Activated CD8-positive, alpha-beta T cell treated with anti-CD3 and anti-CD28 coated beads, Interleukin-2, amount 10 ng/mL, durations not matched to agents 7 days and 5 days (primary cell): Measurements from ENCODE around the gene HLTF. TPM values are rescaled to one million over a fixed set of nuclear protein-coding genes. Genes with fewer than 3 reads are reported as not detected.

Experiments used
- ATAC-seq: fragments of 150-1000 bp; cut with Tn5 transposase; one replicate; pipeline ENCODE4 v1.10.0; 2021; ENCODE audit warnings: moderate library complexity
- CTCF ChIA-PET: fragments of 350-600 bp; sonication (Branson Sonifier 250); formaldehyde crosslinking; loops from one replicate; lab custom pipeline; 2021; ENCODE audit warnings: antibody characterized with exemption; lab: Charles Lee
- POLR2A ChIA-PET: fragments of 350-600 bp; sonication (Branson Sonifier 250); formaldehyde crosslinking; loops from one replicate; lab custom pipeline; 2021; ENCODE audit warnings: antibody characterized with exemption; lab: Charles Lee
- DNase-seq: peaks from one replicate; pipeline ENCODE4 v3.0.0-alpha.2; 2020
- H3K27ac Mint-ChIP-seq: one replicate; pipeline ENCODE4 v1.8.0; 2021; ENCODE audit warnings: mild to moderate bottlenecking, mixed read lengths
- H3K27me3 Mint-ChIP-seq: one replicate; pipeline ENCODE4 v1.8.0; 2021; ENCODE audit warnings: low read depth, mixed read lengths
- H3K36me3 Mint-ChIP-seq: one replicate; pipeline ENCODE4 v1.8.0; 2021; ENCODE audit warnings: low read depth, mixed read lengths
- H3K4me1 Mint-ChIP-seq: one replicate; pipeline ENCODE4 v1.8.0; 2021; ENCODE audit warnings: low read depth, mixed read lengths
- H3K4me3 Mint-ChIP-seq: one replicate; pipeline ENCODE4 v1.8.0; 2021; ENCODE audit warnings: mild to moderate bottlenecking, mixed read lengths
- H3K9me3 Mint-ChIP-seq: one replicate; pipeline ENCODE4 v1.8.0; 2022; ENCODE audit warnings: mixed read lengths; ENCODE audit not compliant: insufficient read depth
- total RNA-seq, 2 experiments: library from RNA; stranded (reverse); gene quantifications; one replicate each; pipeline ENCODE4 v1.2.3, GENCODE V29; 2021

The HLTF gene
- total RNA-seq, 2 experiments from 2014 or later, result 25.2 to 27.3 TPM

DNA sequence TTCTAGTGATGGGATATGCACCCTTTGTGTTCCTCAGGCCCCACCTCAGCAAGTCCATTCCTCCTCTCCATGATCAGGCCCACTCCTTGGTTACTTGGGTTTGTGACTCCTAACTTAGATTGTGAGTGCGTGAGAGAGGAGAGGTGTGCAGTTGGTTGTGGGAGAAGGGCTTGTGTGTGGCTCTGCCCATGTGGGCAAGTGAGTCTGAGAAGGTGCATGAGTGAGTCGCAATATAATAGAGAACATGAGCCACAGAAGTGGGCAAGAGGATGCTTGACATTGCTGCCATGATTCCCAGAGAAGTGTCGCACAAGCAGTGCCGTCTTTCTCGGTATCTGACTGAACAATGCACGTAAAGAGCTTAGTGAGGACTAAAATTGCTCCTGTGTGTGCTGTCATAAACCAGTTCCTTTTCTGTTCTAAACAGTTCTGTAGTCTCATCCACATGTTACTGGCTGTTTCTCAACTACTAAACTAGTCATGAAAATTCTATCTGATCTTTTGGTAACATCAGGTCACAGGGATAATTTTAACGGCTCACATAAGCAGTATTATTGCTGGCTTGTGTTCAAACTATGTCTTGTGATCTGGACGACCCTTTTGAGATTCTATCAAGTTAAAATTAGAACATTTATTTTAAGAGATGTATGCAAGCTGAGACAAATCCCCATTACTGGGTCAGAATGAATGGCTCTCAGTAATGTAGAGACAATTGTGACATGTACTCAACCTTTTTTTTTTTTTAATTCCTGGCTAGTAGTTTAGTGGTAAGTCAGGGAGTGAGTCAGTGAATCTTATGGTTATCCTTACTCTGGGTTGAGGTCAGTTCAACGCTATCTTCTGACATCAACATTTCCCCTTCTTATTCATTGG is 69.4 kb downstream of the HLTF start:
- ChIA-PET CTCF (interaction anchor here (0.6 kb wide), 1 partner anchor 26 kb away, joined by 3 read pairs; no protein-coding TSS in a partner anchor), POLR2A (no interaction called here)
- Mint-ChIP-seq H3K9me3 (no peaks in the 10 kb centered on the region), H3K4me1 (peaks cover 28% of the 10 kb centered on the region), H3K27me3 (no peaks in the 10 kb centered on the region), H3K27ac (peak overlapping the region; percentile 74), H3K4me3 (no peak overlapping the region), H3K36me3 (peaks cover 62% of the 10 kb centered on the region)
- DNase-seq (no peak), ATAC-seq (peak; percentile 63)

DNA sequence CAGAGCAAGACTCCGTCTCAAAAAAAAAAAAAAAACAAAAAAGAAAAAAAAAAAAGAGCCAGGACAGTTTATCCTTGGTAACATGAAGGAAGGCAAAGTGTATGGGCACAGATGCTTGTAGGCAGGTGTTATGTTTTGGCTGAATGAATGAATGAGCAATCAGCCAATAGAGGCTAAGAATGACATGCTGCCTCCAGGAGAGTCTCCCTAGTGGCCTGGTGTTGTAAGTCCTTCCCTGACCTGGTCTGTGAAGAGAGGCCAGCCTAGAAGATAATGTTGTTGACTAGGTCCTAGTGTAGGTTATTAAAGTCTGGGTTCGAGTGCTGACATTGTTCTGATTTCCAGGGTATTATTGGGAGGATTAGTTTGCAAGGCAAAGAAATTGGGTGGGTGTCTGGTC is 70.1 kb downstream of the HLTF start:
- ATAC-seq (no peak), DNase-seq (no peak)
- Mint-ChIP-seq H3K27ac (peak overlapping the region; percentile 74), H3K4me1 (peaks cover 33% of the 10 kb centered on the region), H3K4me3 (no peak overlapping the region), H3K27me3 (no peaks in the 10 kb centered on the region), H3K36me3 (peaks cover 64% of the 10 kb centered on the region), H3K9me3 (no peaks in the 10 kb centered on the region)
- POLR2A ChIA-PET, result interaction anchor here (0.8 kb wide), 1 partner anchor 131 kb away, joined by 3 read pairs; no protein-coding TSS in a partner anchor
- CTCF ChIA-PET, result interaction anchor here (0.6 kb wide), 1 partner anchor 27 kb away, joined by 3 read pairs; no protein-coding TSS in a partner anchor

GRCh38 chr3:149015393-149015792 is 70.9 kb downstream of the HLTF start:
- CTCF ChIA-PET, result no interaction called here
- Mint-ChIP-seq H3K27me3 (no peaks in the 10 kb centered on the region), H3K27ac (no peak overlapping the region), H3K4me1 (peaks cover 37% of the 10 kb centered on the region), H3K36me3 (peaks cover 65% of the 10 kb centered on the region), H3K4me3 (no peak overlapping the region), H3K9me3 (no peaks in the 10 kb centered on the region)
- ATAC-seq (no peak), DNase-seq (no peak)
- POLR2A ChIA-PET, result no interaction called here

DNA sequence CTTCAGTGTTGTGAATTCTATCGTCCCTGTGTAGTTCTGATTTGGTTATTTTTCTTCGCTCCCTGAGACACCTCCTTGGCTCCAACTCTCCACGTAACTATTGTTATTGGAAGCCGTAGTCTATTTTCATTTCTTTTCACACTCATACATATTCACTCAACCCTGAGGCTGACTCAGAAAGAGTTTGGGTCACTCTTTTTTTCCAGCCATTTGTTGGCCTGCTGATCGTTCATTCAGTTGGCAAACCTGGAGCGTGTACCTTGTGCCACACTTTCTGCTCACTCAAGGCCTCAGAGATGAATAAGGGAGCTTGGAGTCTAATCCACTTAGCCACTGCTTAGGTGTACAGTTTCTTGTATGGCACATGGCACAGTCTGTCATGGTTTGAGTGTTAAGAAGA is 72.6 kb downstream of the HLTF start:
- Mint-ChIP-seq H3K27me3 (no peaks in the 10 kb centered on the region), H3K4me1 (peaks cover 53% of the 10 kb centered on the region), H3K9me3 (no peaks in the 10 kb centered on the region), H3K27ac (no peak overlapping the region), H3K4me3 (no peak overlapping the region), H3K36me3 (peaks cover 73% of the 10 kb centered on the region)
- ATAC-seq (no peak), DNase-seq (no peak)
- ChIA-PET CTCF (no interaction called here), POLR2A (no interaction called here)

- no peak overlapping the region for H3K4me3 Mint-ChIP-seq
- H3K4me1 Mint-ChIP-seq, result peaks cover 60% of the 10 kb centered on the region
- no peaks in the 10 kb centered on the region for H3K27me3 Mint-ChIP-seq
- H3K36me3 Mint-ChIP-seq, result peaks cover 78% of the 10 kb centered on the region
- no peaks in the 10 kb centered on the region for H3K9me3 Mint-ChIP-seq
- POLR2A ChIA-PET, result no interaction called here
- H3K27ac Mint-ChIP-seq, result no peak overlapping the region
- DNase-seq (no peak), ATAC-seq (no peak)
- CTCF ChIA-PET, result no interaction called here
Observed at GRCh38 chr3:149011676-149012075, 74.7 kb downstream of the HLTF start.

- peaks cover 74% of the 10 kb centered on the region for H3K36me3 Mint-ChIP-seq
- peak overlapping the region; percentile 95 for H3K27ac Mint-ChIP-seq
- no peak for DNase-seq
- no peaks in the 10 kb centered on the region for H3K9me3 Mint-ChIP-seq
- ATAC-seq, result no peak
- peaks cover 55% of the 10 kb centered on the region for H3K4me1 Mint-ChIP-seq
- no peaks in the 10 kb centered on the region for H3K27me3 Mint-ChIP-seq
- CTCF ChIA-PET, result no interaction called here
- no peak overlapping the region for H3K4me3 Mint-ChIP-seq
- POLR2A ChIA-PET, result no interaction called here
Observed at GRCh38 chr3:149010966-149011365, 75.4 kb downstream of the HLTF start.

GRCh38 chr3:149010504-149010951 is 75.8 kb downstream of the HLTF start:
- ATAC-seq (no peak), DNase-seq (no peak)
- peaks cover 52% of the 10 kb centered on the region for H3K4me1 Mint-ChIP-seq
- H3K36me3 Mint-ChIP-seq, result peaks cover 75% of the 10 kb centered on the region
- peak overlapping the region; percentile 95 for H3K27ac Mint-ChIP-seq
- H3K9me3 Mint-ChIP-seq, result no peaks in the 10 kb centered on the region
- POLR2A ChIA-PET, result interaction anchor here (3.1 kb wide), 1 partner anchor 12 kb away, joined by 17 read pairs; no protein-coding TSS in a partner anchor
- CTCF ChIA-PET, result interaction anchor here (0.8 to 1.8 kb wide), 5 partner anchors 12 to 106 kb away, joined by 3 to 8 read pairs (median 4); no protein-coding TSS in a partner anchor
- no peak overlapping the region for H3K4me3 Mint-ChIP-seq
- H3K27me3 Mint-ChIP-seq, result no peaks in the 10 kb centered on the region

DNA sequence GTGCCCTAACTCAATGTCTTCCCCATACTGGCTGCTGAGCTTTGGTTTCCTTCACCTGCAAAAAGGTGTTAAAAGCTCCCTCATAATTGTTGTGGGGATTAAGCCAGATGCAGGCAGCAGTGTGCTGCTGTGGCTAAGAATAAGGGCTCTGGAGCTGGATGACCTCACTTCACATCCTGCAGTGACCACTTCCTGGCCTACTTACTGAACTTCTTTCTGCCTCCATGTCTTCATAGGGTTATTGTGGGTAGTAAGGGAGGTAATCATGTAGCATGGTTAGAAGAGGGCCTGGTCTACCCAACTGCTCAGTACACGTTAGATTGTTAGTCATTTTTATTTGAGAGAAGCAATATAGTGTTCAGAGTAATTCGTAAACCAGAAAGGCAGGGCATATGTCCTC is 76.6 kb downstream of the HLTF start:
- H3K4me1 Mint-ChIP-seq, result peaks cover 44% of the 10 kb centered on the region
- CTCF ChIA-PET, result interaction anchor here (0.7 to 1.8 kb wide), 11 partner anchors 9 to 110 kb away, joined by 3 to 8 read pairs (median 3); partner anchors contain the start of gene GYG1
- H3K27ac Mint-ChIP-seq, result peak overlapping the region; percentile 95
- peak; percentile 86 for DNase-seq
- peak; percentile 98 for ATAC-seq
- no peaks in the 10 kb centered on the region for H3K9me3 Mint-ChIP-seq
- peaks cover 69% of the 10 kb centered on the region for H3K36me3 Mint-ChIP-seq
- peak overlapping the region; percentile 18 for H3K4me3 Mint-ChIP-seq
- POLR2A ChIA-PET, result interaction anchor here (0.7 to 3.1 kb wide), 7 partner anchors 11 to 120 kb away, joined by 3 to 17 read pairs (median 4); partner anchors contain the start of gene HPS3
- no peaks in the 10 kb centered on the region for H3K27me3 Mint-ChIP-seq

- Mint-ChIP-seq H3K9me3 (no peaks in the 10 kb centered on the region), H3K27ac (no peak overlapping the region), H3K27me3 (no peaks in the 10 kb centered on the region), H3K4me1 (peaks cover 53% of the 10 kb centered on the region), H3K4me3 (no peak overlapping the region), H3K36me3 (peaks cover 62% of the 10 kb centered on the region)
- DNase-seq, result no peak
- CTCF ChIA-PET, result no interaction called here
- no peak for ATAC-seq
- POLR2A ChIA-PET, result interaction anchor here (2.1 to 3.1 kb wide), 2 partner anchors 9 to 15 kb away, joined by 9 to 17 read pairs; no protein-coding TSS in a partner anchor
Observed at GRCh38 chr3:149007567-149008257, 78.6 kb downstream of the HLTF start.

DNA sequence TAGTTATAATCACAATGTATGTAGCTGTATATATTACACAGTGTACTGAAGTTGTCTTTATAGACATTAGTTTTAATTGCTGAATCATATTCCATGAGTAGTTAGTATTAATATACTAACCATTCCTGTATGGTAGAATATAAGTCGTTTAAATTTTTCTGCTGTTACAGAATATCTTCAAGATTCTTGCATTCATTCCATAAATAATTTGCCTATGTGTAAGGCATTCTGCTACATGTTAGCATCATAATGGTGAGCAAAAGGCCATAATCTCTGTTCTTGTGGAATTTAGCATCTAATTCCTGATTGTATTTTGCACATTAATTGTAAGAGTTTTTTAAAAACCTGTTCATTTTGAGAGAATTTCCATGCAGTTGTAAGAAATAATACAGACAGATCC is 80.9 kb downstream of the HLTF start:
- Mint-ChIP-seq H3K36me3 (peaks cover 56% of the 10 kb centered on the region), H3K4me1 (peaks cover 40% of the 10 kb centered on the region), H3K9me3 (no peaks in the 10 kb centered on the region), H3K27ac (no peak overlapping the region), H3K27me3 (no peaks in the 10 kb centered on the region), H3K4me3 (no peak overlapping the region)
- ATAC-seq (no peak), DNase-seq (no peak)
- ChIA-PET POLR2A (no interaction called here), CTCF (no interaction called here)

DNA sequence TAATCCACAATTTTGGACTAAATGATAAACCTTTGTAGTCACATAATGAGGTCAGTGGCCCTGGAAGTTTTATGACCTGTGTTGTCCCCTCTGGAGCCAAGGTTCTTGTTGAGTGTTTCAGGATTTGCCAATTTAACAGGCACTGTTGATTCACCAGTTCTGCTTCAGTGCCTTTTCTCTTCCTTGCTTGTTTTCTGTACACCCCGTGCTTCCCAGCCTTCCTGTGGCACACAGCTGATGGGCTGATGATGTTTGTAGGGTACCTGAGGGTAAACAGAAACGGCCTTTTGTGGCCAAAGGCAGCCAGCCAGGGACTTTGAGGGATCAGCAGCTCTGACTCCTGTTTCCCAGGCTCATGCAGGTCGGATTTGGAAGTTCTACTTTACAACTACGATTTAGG is 81.7 kb downstream of the HLTF start:
- CTCF ChIA-PET, result no interaction called here
- Mint-ChIP-seq H3K27me3 (no peaks in the 10 kb centered on the region), H3K4me1 (peaks cover 40% of the 10 kb centered on the region), H3K36me3 (peaks cover 56% of the 10 kb centered on the region), H3K4me3 (no peak overlapping the region), H3K9me3 (no peaks in the 10 kb centered on the region), H3K27ac (no peak overlapping the region)
- ATAC-seq, result no peak
- DNase-seq, result no peak
- POLR2A ChIA-PET, result interaction anchor here (1.4 kb wide), 1 partner anchor 13 kb away, joined by 3 read pairs; the partner anchor contains the start of gene GYG1
